H9 (cell line): Measurements from ENCODE around the gene KRTDAP. TPM values are rescaled to one million over a fixed set of nuclear protein-coding genes. Genes with fewer than 3 reads are reported as not detected.

ENCODE experiments used
- DNase-seq: peaks from one replicate; pipeline ENCODE4 v3.0.0-alpha.2; 2017
- H2AFZ ChIP-seq: one replicate; pipeline ENCODE4 v1.6.1; 2013; ENCODE audit warnings: mild to moderate bottlenecking, low read length, control low read depth, moderate library complexity
- H2AK5ac ChIP-seq: 2 replicates; pipeline ENCODE4 v1.6.1; 2013; ENCODE audit warnings: low read length, control low read depth, mixed read lengths; ENCODE audit not compliant: insufficient read length
- H2BK120ac ChIP-seq: one replicate; pipeline ENCODE4 v1.6.1; 2013; ENCODE audit warnings: low read depth, mild to moderate bottlenecking, low read length, control low read depth, inconsistent platforms; ENCODE audit not compliant: poor library complexity, severe bottlenecking
- H2BK12ac ChIP-seq: 2 replicates; pipeline ENCODE4 v1.6.1; 2013; ENCODE audit warnings: low read length, control low read depth, mixed read lengths, low read depth; ENCODE audit not compliant: insufficient read length
- H2BK15ac ChIP-seq: 2 replicates; pipeline ENCODE4 v1.6.1; 2013; ENCODE audit warnings: low read depth, low read length, control low read depth
- H2BK20ac ChIP-seq: one replicate; pipeline ENCODE4 v1.6.1; 2013; ENCODE audit warnings: low read depth, mild to moderate bottlenecking, low read length, control low read depth, inconsistent platforms; ENCODE audit not compliant: poor library complexity, severe bottlenecking
- H2BK5ac ChIP-seq: 2 replicates; pipeline ENCODE4 v1.6.1; 2013; ENCODE audit warnings: low read length, control low read depth, mixed read lengths; ENCODE audit not compliant: insufficient read length
- H3K14ac ChIP-seq: 2 replicates; pipeline ENCODE4 v1.6.1; 2013; ENCODE audit warnings: low read length, control low read depth; ENCODE audit not compliant: insufficient read depth
- H3K18ac ChIP-seq: 2 replicates; pipeline ENCODE4 v1.6.1; 2013; ENCODE audit warnings: low read depth, mild to moderate bottlenecking, mixed read lengths, low read length, control low read depth; ENCODE audit not compliant: insufficient read length
- H3K23ac ChIP-seq: 2 replicates; pipeline ENCODE4 v1.6.1; 2013; ENCODE audit warnings: low read length, control low read depth, mixed read lengths, low read depth; ENCODE audit not compliant: insufficient read length
- H3K23me2 ChIP-seq: 2 replicates; pipeline ENCODE4 v1.6.1; 2013; ENCODE audit warnings: low read depth, mild to moderate bottlenecking, mixed read lengths, low read length, control low read depth; ENCODE audit not compliant: insufficient read length, poor library complexity, severe bottlenecking
- H3K27ac ChIP-seq: 2 replicates; pipeline ENCODE4 v1.5.1; 2013; ENCODE audit warnings: low read length, control low read depth, mixed read lengths, low read depth; ENCODE audit not compliant: insufficient read length
- H3K27me3 ChIP-seq: 2 replicates; pipeline ENCODE4 v1.6.1; 2013; ENCODE audit warnings: low read length, control low read depth, inconsistent platforms; ENCODE audit not compliant: insufficient read depth
- H3K4ac ChIP-seq: 2 replicates; pipeline ENCODE4 v1.6.1; 2013; ENCODE audit warnings: low read depth, mild to moderate bottlenecking, control low read depth, inconsistent platforms, low read length, moderate library complexity
- H3K4me1 ChIP-seq: 2 replicates; pipeline ENCODE4 v1.6.1; 2013; ENCODE audit warnings: low read length, control low read depth, inconsistent platforms; ENCODE audit not compliant: insufficient read depth
- H3K4me2 ChIP-seq: 2 replicates; pipeline ENCODE4 v1.6.1; 2013; ENCODE audit warnings: low read length, control low read depth, mixed read lengths; ENCODE audit not compliant: insufficient read length, insufficient read depth
- H3K56ac ChIP-seq: 2 replicates; pipeline ENCODE4 v1.6.1; 2013; ENCODE audit warnings: low read depth, mild to moderate bottlenecking, mixed read lengths, low read length, control low read depth; ENCODE audit not compliant: insufficient read length
- H3K79me1 ChIP-seq: 2 replicates; pipeline ENCODE4 v1.6.1; 2013; ENCODE audit warnings: low read depth, mild to moderate bottlenecking, moderate library complexity, low read length, control low read depth, inconsistent platforms; ENCODE audit not compliant: insufficient read depth, poor library complexity, severe bottlenecking
- H3K79me2 ChIP-seq: 2 replicates; pipeline ENCODE4 v1.6.1; 2013; ENCODE audit warnings: low read length, control low read depth, inconsistent platforms; ENCODE audit not compliant: insufficient read depth
- H3K9ac ChIP-seq: 2 replicates; pipeline ENCODE4 v1.6.1; 2013; ENCODE audit warnings: low read length, control low read depth, mixed read lengths; ENCODE audit not compliant: insufficient read length; ENCODE audit errors: extremely low read depth
- H3K9me3 ChIP-seq: one replicate; pipeline ENCODE4 v1.6.1; 2013; ENCODE audit warnings: low read depth, low read length, inconsistent platforms; ENCODE audit not compliant: control insufficient read depth
- H3T11ph ChIP-seq: one replicate; pipeline ENCODE4 v1.6.1; 2013; ENCODE audit warnings: mild to moderate bottlenecking, low read length, control low read depth, inconsistent platforms
- H4K20me1 ChIP-seq: one replicate; pipeline ENCODE4 v1.6.1; 2013; ENCODE audit not compliant: control insufficient read depth, insufficient read length, insufficient read depth
- H4K5ac ChIP-seq: 2 replicates; pipeline ENCODE4 v1.6.1; 2013; ENCODE audit warnings: low read depth, mild to moderate bottlenecking, mixed read lengths, low read length, control low read depth; ENCODE audit not compliant: insufficient read length
- H4K8ac ChIP-seq: replicated peaks from 2 replicates; pipeline ENCODE4 v1.6.1; 2013; ENCODE audit warnings: low read length, control low read depth, mixed read lengths, low read depth; ENCODE audit not compliant: insufficient read length
- H4K91ac ChIP-seq: 2 replicates; pipeline ENCODE4 v1.6.1; 2013; ENCODE audit warnings: low read depth, mild to moderate bottlenecking, moderate library complexity, mixed read lengths, low read length, control low read depth; ENCODE audit not compliant: insufficient read length
- H3K27ac Mint-ChIP-seq, 3 experiments: 2 replicates in 2 of 3; 3 replicates in 1 of 3; pipeline ENCODE4 v1.8.0; 2020 to 2021; ENCODE audit warnings: mixed read lengths in 3 of 3, mild to moderate bottlenecking in 1 of 3, moderate library complexity in 1 of 3
- H3K27me3 Mint-ChIP-seq: 2 replicates; pipeline ENCODE4 v1.8.0; 2021; ENCODE audit warnings: low read depth, mild to moderate bottlenecking, moderate library complexity, mixed read lengths
- H3K36me3 Mint-ChIP-seq, 3 experiments: 2 replicates in 2 of 3; 3 replicates in 1 of 3; pipeline ENCODE4 v1.8.0; 2020 to 2021; ENCODE audit warnings: low read depth in 3 of 3, mixed read lengths in 3 of 3; ENCODE audit not compliant: insufficient read depth in 1 of 3
- H3K4me1 Mint-ChIP-seq, 2 experiments: 2 replicates each; pipeline ENCODE4 v1.8.0; 2020; ENCODE audit warnings: mixed read lengths in 2 of 2
- H3K4me3 Mint-ChIP-seq, 2 experiments: 2 replicates in 1 of 2; 3 replicates in 1 of 2; pipeline ENCODE4 v1.8.0; 2020 to 2021; ENCODE audit warnings: mild to moderate bottlenecking in 2 of 2, mixed read lengths in 2 of 2, moderate library complexity in 1 of 2
- H3K9me3 Mint-ChIP-seq, 2 experiments: 2 replicates in 1 of 2; 3 replicates in 1 of 2; pipeline ENCODE4 v1.8.0; 2020; ENCODE audit warnings: mild to moderate bottlenecking in 2 of 2, mixed read lengths in 2 of 2, moderate library complexity in 1 of 2
- WGBS: extraction: QIAGEN DNeasy Blood & Tissue Kit; methylation state at CpG from one replicate; pipeline ENCODE4 v1.1.7; 2013; ENCODE audit warnings: missing lambda C conversion rate, low lambda C conversion rate, mixed read lengths; ENCODE audit not compliant: insufficient read length; ENCODE audit errors: extremely low coverage; 5-methylcytosine and 5-hydroxymethylcytosine counted together
- total RNA-seq: library from RNA; stranded (reverse); gene quantifications from 2 replicates; pipeline ENCODE4 v1.2.1, GENCODE V29; 2021
- TF ChIP-seq, protein P1 (sequence below): fragments of 200-600 bp; sonication (generic); conservative IDR thresholded peaks from 3 replicates; pipeline ENCODE4 v1.8.0; 2021; ENCODE audit warnings: antibody characterized with exemption, mild to moderate bottlenecking

The KRTDAP gene
- total RNA-seq, 1 experiment from 2014 or later: 0.87 TPM

DNA sequence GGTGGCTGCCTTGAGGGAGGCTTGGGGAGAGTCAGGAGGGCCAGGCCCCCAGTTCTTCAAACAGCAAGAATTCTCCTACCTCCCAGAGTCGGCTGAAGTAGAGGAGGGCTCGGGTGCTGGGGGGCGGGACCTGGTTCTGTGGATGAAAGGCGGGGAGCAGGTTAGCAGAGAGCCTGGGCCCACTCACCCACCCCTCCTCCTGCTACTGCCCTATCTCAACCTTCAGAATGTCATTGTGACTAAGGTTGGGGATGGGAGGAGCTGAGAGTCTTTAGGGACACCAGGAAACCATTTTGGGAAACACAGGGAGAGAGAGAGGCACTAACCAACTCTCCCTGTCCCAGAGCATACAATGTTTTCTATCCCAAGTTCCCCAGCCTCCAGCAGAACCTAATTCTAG is 12.5 kb upstream of the KRTDAP start:
- Histone ChIP-seq H3K4me1 (no peaks in the 10 kb centered on the region), H3T11ph (no peak overlapping the region), H2BK5ac (no peak overlapping the region), H2BK12ac (no peak overlapping the region), H3K9ac (no peak overlapping the region), H3K56ac (no peak overlapping the region), H2AK5ac (no peak overlapping the region), H3K27ac (no peak overlapping the region), H4K5ac (no peak overlapping the region), H2BK15ac (no peak overlapping the region), H2BK120ac (no peak overlapping the region), H4K91ac (no peak overlapping the region), H3K14ac (no peak overlapping the region), H3K79me2 (no peaks in the 10 kb centered on the region; the same call in 1 of the 2 replicates), H4K20me1 (no peaks in the 10 kb centered on the region), H2AFZ (no peak overlapping the region), H2BK20ac (no peak overlapping the region), H3K23ac (no peak overlapping the region), H3K23me2 (no peaks in the 10 kb centered on the region), H3K79me1 (no peaks in the 10 kb centered on the region), H4K8ac (no peak overlapping the region), H3K9me3 (no peaks in the 10 kb centered on the region), H3K27me3 (no peaks in the 10 kb centered on the region), H3K4ac (no peak overlapping the region), H3K4me2 (no peak overlapping the region), H3K18ac (no peak overlapping the region)
- peak overlapping the region in 2 of 3 experiments; percentile 72 to 79; a peak in 2 of 7 replicates for H3K27ac Mint-ChIP-seq
- TF ChIP-seq, protein P1, sequence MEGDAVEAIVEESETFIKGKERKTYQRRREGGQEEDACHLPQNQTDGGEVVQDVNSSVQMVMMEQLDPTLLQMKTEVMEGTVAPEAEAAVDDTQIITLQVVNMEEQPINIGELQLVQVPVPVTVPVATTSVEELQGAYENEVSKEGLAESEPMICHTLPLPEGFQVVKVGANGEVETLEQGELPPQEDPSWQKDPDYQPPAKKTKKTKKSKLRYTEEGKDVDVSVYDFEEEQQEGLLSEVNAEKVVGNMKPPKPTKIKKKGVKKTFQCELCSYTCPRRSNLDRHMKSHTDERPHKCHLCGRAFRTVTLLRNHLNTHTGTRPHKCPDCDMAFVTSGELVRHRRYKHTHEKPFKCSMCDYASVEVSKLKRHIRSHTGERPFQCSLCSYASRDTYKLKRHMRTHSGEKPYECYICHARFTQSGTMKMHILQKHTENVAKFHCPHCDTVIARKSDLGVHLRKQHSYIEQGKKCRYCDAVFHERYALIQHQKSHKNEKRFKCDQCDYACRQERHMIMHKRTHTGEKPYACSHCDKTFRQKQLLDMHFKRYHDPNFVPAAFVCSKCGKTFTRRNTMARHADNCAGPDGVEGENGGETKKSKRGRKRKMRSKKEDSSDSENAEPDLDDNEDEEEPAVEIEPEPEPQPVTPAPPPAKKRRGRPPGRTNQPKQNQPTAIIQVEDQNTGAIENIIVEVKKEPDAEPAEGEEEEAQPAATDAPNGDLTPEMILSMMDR: no peak
- H3K27me3 Mint-ChIP-seq: no peaks in the 10 kb centered on the region
- H3K4me1 Mint-ChIP-seq: peaks cover 5 to 10% of the 10 kb centered on the region in 2 experiments; a peak in 2 of 4 replicates
- no CpG with 5 or more reads among the region's 4 CpGs for WGBS
- DNase-seq: no peak
- no peaks in the 10 kb centered on the region for H3K9me3 Mint-ChIP-seq
- no peak overlapping the region for H3K4me3 Mint-ChIP-seq
- peaks cover 63 to 95% (median 94%) of the 10 kb centered on the region in 3 experiments; a peak in 6 of 7 replicates for H3K36me3 Mint-ChIP-seq
